ENCODE results near the gene NMRK2.

DNA sequence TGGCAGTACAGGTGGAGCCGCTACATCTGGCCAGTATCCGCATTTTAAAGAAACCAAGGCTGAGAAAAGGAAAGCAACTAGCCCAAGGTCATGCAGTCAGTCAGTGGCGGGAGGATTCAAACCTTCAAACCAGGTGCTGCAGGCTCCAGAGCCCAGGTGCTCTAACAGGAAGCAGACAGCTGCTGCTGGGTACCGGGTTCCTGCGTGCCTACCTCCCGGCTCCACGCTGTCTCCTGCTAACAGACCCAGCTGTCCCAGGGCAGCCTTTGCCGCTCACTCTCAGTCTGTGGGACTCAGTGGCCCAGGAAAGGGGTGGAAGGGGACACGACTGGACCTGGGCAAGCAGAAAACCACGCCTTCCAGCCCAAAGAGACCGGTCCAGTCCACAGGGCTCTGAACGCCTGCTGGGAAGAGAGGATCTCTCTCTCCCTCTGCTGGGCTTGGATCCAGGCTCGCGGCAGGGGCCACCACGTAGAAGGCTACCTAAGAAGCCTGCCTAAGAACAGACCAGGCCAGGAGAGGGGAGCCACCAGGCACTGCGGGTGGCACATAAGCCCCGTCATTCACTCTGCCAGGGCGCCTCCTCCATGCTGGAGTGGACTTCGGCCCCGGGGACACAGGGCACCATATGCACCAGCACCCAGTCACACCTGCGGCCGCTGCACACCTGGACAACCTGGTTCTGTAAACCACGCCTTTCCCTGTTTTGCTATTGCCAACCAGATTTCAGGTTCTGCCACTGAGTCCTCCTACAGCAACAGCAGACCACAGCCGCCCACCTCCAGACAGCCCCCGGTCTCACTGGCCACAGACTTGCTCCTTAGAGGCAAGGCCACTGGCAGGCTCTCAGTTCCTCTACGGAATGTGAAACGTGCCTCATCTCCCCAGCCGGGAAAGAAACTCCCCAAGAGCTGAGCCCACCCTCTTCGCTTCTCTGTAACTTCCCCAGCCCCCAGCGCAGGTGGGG is 33.5 kb downstream of the NMRK2 start:
- TF ChIP-seq, protein P1, sequence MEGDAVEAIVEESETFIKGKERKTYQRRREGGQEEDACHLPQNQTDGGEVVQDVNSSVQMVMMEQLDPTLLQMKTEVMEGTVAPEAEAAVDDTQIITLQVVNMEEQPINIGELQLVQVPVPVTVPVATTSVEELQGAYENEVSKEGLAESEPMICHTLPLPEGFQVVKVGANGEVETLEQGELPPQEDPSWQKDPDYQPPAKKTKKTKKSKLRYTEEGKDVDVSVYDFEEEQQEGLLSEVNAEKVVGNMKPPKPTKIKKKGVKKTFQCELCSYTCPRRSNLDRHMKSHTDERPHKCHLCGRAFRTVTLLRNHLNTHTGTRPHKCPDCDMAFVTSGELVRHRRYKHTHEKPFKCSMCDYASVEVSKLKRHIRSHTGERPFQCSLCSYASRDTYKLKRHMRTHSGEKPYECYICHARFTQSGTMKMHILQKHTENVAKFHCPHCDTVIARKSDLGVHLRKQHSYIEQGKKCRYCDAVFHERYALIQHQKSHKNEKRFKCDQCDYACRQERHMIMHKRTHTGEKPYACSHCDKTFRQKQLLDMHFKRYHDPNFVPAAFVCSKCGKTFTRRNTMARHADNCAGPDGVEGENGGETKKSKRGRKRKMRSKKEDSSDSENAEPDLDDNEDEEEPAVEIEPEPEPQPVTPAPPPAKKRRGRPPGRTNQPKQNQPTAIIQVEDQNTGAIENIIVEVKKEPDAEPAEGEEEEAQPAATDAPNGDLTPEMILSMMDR (IDR thresholded peaks at IDR 0.05), result no peak
- no peak for TF ChIP-seq POLR2A (IDR thresholded peaks at IDR 0.05; ENCODE audit: low read depth)
- no peak for TF ChIP-seq EP300 (IDR thresholded peaks at IDR 0.05)

Measured in esophagus muscularis mucosa (tissue), 4 donors.